ENCODE data around the gene TMPRSS6. TPM values are rescaled to one million over a fixed set of nuclear protein-coding genes. Genes with fewer than 3 reads are reported as not detected.
A peak's percentile ranks its signal among the peaks of the same experiment; 100 is the strongest.

The TMPRSS6 gene
- total RNA-seq, 1 donor from 2014 or later = 0.31 TPM

DNA sequence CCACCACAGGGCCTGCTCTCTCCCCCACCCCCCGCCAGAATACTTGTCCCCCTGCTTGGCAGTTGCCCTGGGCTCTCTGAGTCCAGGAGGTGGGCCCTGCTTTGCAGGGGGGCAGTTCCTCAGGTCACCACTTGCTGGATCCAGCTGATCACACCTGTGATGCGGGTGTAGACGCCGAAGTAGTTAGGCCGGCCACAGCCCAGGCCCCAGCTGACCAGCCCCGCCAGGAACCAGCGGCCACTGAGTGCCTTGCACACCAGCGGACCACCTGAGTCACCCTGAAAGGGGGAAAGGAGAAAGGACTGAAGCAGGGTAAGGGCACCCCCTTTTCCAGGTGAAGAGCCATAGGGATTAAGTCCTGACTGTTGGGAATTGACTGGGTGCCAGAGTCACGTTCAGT is 43.6 kb downstream of the TMPRSS6 start:
- no peak for DNase-seq (ENCODE audit: low spot score)

DNA sequence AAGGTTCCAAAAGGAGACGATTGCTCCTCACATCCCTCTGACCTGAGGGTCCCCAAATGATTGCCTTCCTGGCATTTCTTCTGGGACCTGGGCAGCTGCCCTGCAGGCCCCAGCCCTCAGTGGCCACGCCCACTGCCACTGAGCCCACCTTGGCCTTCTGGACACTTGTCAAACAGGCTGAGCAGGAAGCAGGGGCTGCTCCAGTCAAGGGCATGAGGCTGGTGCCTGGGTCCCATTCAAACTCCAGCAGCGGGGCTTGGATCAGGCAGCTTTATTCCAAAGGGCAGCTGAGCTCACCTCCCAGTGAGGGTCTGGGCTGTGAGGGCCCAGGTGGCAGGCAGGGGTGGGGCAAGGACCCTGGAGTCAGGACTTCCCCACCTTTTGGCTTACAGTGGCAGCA is 44.3 kb downstream of the TMPRSS6 start:
- DNase-seq (ENCODE audit: low spot score) = no peak

DNA sequence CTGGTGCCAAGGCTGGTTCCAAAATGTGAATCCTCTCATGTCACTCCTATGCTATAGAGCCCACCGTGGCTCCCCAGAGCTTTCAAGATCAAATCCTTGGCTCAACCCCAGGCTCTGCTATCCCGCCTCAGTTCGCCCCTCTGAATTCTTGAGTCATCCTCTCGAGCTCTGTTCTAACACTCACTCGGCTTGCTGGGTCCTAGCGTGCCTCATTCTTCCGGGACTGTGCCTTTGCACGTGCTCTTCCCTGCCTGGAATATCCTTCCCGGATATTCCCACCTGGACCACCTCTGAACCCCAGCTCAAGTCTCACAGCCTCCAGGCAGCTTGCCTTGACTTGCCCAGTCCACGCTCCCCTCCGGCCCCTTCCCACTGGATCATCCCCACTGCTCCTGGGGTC is 45.0 kb downstream of the TMPRSS6 start:
- no peak for DNase-seq (ENCODE audit: low spot score)

GRCh38 chr22:37063431-37064420 is 45.8 kb downstream of the TMPRSS6 start:
- DNase-seq (ENCODE audit: low spot score) = peak; percentile 81

GRCh38 chr22:37062702-37063381 is 46.7 kb downstream of the TMPRSS6 start:
- DNase-seq (ENCODE audit: low spot score) = no peak

- DNase-seq (ENCODE audit: low spot score) = no peak
These were observed 47.2 kb downstream of the TMPRSS6 start for GRCh38 chr22:37062376-37062675.

- no peak for DNase-seq (ENCODE audit: low spot score)
These were observed 47.7 kb downstream of the TMPRSS6 start for GRCh38 chr22:37061611-37062375.

- no peak for DNase-seq (ENCODE audit: low spot score)
These were observed 48.5 kb downstream of the TMPRSS6 start for GRCh38 chr22:37060801-37061610.

DNA sequence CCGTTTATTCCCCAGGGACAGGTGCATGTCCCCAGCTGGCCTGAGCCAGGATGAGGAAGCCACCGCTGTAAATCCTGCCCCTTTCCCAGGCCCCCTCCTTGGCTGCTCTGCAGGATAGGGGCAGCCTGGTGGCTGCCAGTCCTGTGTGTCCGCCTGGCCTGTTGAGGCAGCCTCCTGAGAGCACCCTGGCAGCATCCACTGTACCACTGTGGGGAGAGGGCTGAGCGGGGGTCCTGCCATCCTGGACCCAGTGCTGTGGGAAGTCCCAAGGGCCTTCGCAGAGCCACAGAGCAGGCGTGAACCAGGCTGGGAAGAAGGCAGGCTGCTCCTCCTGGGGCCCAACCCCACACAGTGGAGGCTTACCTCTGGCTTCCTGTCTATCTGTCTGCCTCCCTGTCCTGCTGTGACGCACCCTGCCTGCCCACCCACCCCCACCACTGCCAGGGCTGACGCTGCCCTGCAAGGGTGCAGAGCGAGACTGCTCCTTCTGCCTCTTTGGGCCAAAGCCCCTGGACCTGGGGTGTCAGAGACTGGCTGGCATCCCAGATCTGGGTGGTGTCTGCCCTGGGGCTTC is 49.5 kb downstream of the TMPRSS6 start:
- DNase-seq (ENCODE audit: low spot score) = no peak

DNA sequence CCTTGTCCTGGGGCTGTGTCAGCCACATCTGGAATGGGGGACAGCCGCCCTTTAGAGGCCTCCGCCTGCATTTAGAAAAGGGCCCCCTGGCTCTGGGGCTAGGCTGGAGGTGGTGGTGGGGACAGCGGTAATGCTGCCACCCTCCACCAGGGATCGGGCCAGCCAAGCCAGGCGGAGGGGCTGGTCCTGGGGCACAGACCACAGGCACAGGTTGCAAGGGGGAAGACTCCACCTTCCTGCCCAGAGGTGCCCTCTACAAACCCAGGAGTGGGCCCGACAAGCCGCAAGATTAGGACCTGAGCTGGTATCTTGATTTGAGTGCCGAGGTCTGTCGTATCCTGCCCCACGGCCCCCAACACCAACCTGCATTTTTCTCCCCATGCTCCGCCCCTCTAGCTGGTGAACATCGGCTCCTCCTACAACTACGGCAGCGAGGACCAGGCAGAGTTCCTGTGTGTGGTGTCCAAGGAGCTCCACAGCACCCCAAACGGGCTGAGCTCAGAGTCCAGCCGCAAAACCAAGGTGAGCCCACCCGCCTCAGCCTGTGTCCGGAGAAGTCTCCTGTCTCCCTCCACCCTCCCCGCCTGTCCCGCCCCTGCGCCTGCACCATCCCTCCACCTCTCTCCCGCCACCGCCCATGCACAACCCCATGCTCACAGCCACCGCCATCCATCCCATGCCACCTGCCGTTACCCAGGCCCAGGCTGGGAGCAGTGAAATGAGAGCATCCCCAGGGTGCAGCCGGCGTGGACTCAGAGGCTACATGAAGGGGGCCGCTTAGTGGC is 50.4 kb downstream of the TMPRSS6 start:
- no peak for DNase-seq (ENCODE audit: low spot score)

DNA sequence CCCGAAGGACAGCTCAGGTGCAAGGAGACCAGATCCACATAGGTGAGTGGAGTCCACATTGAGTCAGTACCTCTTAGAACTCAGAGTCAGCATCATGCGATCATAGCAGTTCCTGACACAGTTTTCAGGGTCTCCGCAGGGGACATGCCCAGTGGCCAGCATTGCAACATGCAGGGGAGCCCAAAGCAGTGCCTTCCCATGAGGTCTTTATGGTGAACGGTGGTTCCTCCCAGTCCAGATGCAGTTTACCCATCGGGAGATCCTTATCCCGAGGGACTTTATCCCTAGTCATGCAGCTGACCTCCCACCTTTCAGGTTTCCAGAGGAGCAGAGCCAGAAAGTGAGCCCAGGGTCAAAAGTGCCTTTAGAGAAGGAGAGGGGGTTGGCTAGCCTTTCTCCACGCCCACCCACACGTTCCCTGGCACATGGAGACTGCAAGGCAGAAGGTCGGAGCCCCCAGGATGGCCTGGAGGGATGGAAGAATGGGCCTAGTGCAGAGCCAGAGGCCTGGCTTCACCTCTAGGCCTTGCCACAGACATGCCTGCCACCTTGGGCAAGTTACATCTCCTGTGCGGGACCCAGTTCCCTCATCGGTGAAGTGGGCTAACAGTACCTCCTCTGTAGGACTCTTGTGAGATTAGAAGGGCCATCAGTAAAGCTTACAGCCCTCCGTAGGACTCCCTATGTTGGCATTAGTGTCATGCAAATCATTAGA is 51.6 kb downstream of the TMPRSS6 start:
- DNase-seq (ENCODE audit: low spot score) = no peak

- DNase-seq (ENCODE audit: low spot score) = no peak
These were observed 52.3 kb downstream of the TMPRSS6 start for GRCh38 chr22:37057226-37057625.

- no peak for DNase-seq (ENCODE audit: low spot score)
These were observed 53.3 kb downstream of the TMPRSS6 start for GRCh38 chr22:37056246-37056645.

DNA sequence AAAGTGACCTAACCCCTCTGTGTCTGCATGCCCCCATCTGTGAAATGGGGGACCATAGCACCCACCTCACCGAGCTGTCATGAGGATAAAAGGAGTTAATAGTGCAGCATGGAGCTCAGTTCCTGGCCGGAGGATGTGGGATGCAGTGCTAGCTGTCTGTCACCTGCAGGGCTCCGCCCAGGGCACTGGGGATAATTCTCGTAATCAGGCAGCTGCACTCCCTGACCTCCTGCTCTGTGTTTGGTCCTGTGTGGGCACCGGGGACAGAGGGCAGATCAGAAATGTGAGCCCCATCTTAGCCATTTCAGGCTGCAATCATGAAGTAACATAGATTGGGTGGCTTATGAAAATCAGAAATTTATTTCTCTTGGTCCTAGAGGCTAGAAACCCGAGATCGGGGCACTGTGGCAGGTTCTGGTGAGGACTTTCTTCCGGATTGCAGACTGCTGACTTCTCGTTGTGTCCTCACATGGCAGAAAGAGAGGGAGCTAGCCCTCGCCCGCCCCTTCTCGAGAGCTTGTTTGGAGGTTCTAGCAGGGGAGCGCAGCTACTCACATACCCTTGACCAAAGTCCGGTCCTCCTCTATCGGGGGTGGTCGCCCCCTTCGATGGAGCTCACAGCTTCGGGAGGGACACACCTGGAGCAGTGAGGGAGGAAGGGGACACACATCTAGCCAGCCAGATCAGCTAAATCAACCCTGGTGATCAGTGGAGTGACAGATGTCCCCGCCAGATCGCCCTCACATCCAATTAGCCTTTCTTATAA is 54.7 kb downstream of the TMPRSS6 start:
- DNase-seq (ENCODE audit: low spot score) = no peak

GRCh38 chr22:37054056-37054395 is 55.5 kb downstream of the TMPRSS6 start:
- DNase-seq (ENCODE audit: low spot score) = no peak

GRCh38 chr22:37053310-37054055 is 56.0 kb downstream of the TMPRSS6 start:
- DNase-seq (ENCODE audit: low spot score) = no peak

GRCh38 chr22:37052386-37053309 is 56.9 kb downstream of the TMPRSS6 start:
- no peak for DNase-seq (ENCODE audit: low spot score)
